ENCODE measurements around the gene CARHSP1. TPM values are rescaled to one million over a fixed set of nuclear protein-coding genes. Genes with fewer than 3 reads are reported as not detected.

Gene CARHSP1
- total RNA-seq, 1 donor from 2014 or later, result 115 TPM

GRCh38 chr16:8914098-8914497 lies 45.3 kb upstream of the CARHSP1 start:
- Histone ChIP-seq H3K9me3 (ENCODE audit: low read depth) (no peaks in the 10 kb centered on the region), H4K20me1 (ENCODE audit: low read depth) (peaks cover 57% of the 10 kb centered on the region), H3K9ac (no peak overlapping the region), H3K4me1 (peaks cover 8% of the 10 kb centered on the region), H2AFZ (replicated peaks) (no peak overlapping the region), H3K27ac (no peak overlapping the region), H3K4me3 (no peak overlapping the region), H3K27me3 (no peaks in the 10 kb centered on the region), H3F3A (ENCODE audit: low read depth) (peaks cover 4% of the 10 kb centered on the region), H3K36me3 (peaks cover 17% of the 10 kb centered on the region), H3K79me2 (ENCODE audit: low read depth) (peaks cover 27% of the 10 kb centered on the region), H3K4me2 (no peak overlapping the region)
- Mint-ChIP-seq H3K36me3 (peaks cover 64% of the 10 kb centered on the region), H3K4me3 (no peak overlapping the region), H3K4me1 (peaks cover 16% of the 10 kb centered on the region), H3K9me3 (no peaks in the 10 kb centered on the region), H3K27me3 (ENCODE audit: insufficient read depth, low read depth) (peaks cover 5% of the 10 kb centered on the region), H3K27ac (no peak overlapping the region)
- DNase-seq (ENCODE audit: low spot score), result no peak
- TF ChIP-seq, protein P1, sequence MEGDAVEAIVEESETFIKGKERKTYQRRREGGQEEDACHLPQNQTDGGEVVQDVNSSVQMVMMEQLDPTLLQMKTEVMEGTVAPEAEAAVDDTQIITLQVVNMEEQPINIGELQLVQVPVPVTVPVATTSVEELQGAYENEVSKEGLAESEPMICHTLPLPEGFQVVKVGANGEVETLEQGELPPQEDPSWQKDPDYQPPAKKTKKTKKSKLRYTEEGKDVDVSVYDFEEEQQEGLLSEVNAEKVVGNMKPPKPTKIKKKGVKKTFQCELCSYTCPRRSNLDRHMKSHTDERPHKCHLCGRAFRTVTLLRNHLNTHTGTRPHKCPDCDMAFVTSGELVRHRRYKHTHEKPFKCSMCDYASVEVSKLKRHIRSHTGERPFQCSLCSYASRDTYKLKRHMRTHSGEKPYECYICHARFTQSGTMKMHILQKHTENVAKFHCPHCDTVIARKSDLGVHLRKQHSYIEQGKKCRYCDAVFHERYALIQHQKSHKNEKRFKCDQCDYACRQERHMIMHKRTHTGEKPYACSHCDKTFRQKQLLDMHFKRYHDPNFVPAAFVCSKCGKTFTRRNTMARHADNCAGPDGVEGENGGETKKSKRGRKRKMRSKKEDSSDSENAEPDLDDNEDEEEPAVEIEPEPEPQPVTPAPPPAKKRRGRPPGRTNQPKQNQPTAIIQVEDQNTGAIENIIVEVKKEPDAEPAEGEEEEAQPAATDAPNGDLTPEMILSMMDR (IDR thresholded peaks at IDR 0.05), result no peak
- TF ChIP-seq EZH2phosphoT487 (IDR thresholded peaks at IDR 0.05), result no peak
- no peak for TF ChIP-seq EZH2 (IDR thresholded peaks at IDR 0.05)

- no peak overlapping the region for H3K4me3 ChIP-seq
- peaks cover 8% of the 10 kb centered on the region for H3K4me1 ChIP-seq
- H4K20me1 ChIP-seq (ENCODE audit: low read depth), result peaks cover 59% of the 10 kb centered on the region
- DNase-seq (ENCODE audit: low spot score), result no peak
- no peak overlapping the region for H3K4me2 ChIP-seq
- no peaks in the 10 kb centered on the region for H3K9me3 ChIP-seq (ENCODE audit: low read depth)
- Mint-ChIP-seq H3K27me3 (ENCODE audit: insufficient read depth, low read depth) (peaks cover 5% of the 10 kb centered on the region), H3K4me3 (no peak overlapping the region), H3K9me3 (no peaks in the 10 kb centered on the region), H3K4me1 (peaks cover 14% of the 10 kb centered on the region), H3K36me3 (peaks cover 60% of the 10 kb centered on the region), H3K27ac (no peak overlapping the region)
- H3K36me3 ChIP-seq, result peaks cover 17% of the 10 kb centered on the region
- H3K27ac ChIP-seq, result no peak overlapping the region
- H3K79me2 ChIP-seq (ENCODE audit: low read depth), result peaks cover 27% of the 10 kb centered on the region
- H3K27me3 ChIP-seq, result no peaks in the 10 kb centered on the region
- no peak for TF ChIP-seq EZH2phosphoT487 (IDR thresholded peaks at IDR 0.05)
- TF ChIP-seq, protein P1 (IDR thresholded peaks at IDR 0.05), result no peak
- no peak for TF ChIP-seq EZH2 (IDR thresholded peaks at IDR 0.05)
- peaks cover 4% of the 10 kb centered on the region for H3F3A ChIP-seq (ENCODE audit: low read depth)
- H2AFZ ChIP-seq (replicated peaks), result no peak overlapping the region
- no peak overlapping the region for H3K9ac ChIP-seq
Measured at GRCh38 chr16:8912793-8913192, 44.0 kb upstream of the CARHSP1 start.

DNA sequence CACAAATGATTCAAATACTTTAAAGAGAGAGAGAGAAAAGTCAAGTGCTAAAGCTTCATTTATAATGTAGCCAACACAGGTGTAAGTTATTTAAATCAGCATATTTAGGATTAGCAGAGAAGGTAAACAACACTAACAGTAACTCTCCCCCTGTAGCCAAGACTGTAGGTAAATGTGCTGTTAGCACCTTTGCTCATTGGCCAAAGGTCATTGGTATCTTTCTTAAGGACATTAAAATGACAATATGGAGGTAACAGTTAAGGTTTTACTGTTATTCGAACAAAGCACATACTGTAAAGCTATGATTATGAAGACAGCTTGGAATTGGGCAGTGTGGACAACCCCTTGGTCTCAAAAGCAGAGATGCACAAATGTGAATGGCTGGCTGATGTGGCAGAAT lies 42.0 kb upstream of the CARHSP1 start:
- H3K27me3 Mint-ChIP-seq (ENCODE audit: insufficient read depth, low read depth), result peaks cover 5% of the 10 kb centered on the region
- H3K4me3 Mint-ChIP-seq, result peak overlapping the region; percentile 40
- TF ChIP-seq EZH2phosphoT487 (IDR thresholded peaks at IDR 0.05) (no peak), EZH2 (IDR thresholded peaks at IDR 0.05) (no peak)
- TF ChIP-seq, protein P1 (IDR thresholded peaks at IDR 0.05), result no peak

More for the DNA sequence above, 42.0 kb upstream of the CARHSP1 start:
- Histone ChIP-seq H4K20me1 (ENCODE audit: low read depth) (peaks cover 60% of the 10 kb centered on the region), H3K9ac (no peak overlapping the region), H3F3A (ENCODE audit: low read depth) (peaks cover 4% of the 10 kb centered on the region), H3K36me3 (peaks cover 20% of the 10 kb centered on the region), H3K79me2 (ENCODE audit: low read depth) (peaks cover 27% of the 10 kb centered on the region), H3K9me3 (ENCODE audit: low read depth) (no peaks in the 10 kb centered on the region), H3K4me3 (no peak overlapping the region), H3K4me1 (no peaks in the 10 kb centered on the region), H3K27ac (no peak overlapping the region), H3K27me3 (no peaks in the 10 kb centered on the region), H3K4me2 (no peak overlapping the region), H2AFZ (replicated peaks) (no peak overlapping the region)
- peaks cover 46% of the 10 kb centered on the region for H3K36me3 Mint-ChIP-seq
- H3K9me3 Mint-ChIP-seq, result no peaks in the 10 kb centered on the region
- H3K4me1 Mint-ChIP-seq, result peaks cover 3% of the 10 kb centered on the region
- DNase-seq (ENCODE audit: low spot score), result no peak
- H3K27ac Mint-ChIP-seq, result no peak overlapping the region
